K562 (cell line): ENCODE data around the gene PI16. TPM values are rescaled to one million over a fixed set of nuclear protein-coding genes. Genes with fewer than 3 reads are reported as not detected.

Source experiments
- FOSL1 ChIP-seq: fragments of 200-800 bp; sonication (Bioruptor generic); conservative IDR thresholded peaks from 2 replicates; pipeline ENCODE4 v1.6.1; 2016; ENCODE audit warnings: missing genetic modification characterization, missing compliant biosample characterization
- HDAC2 ChIP-seq: fragments of 450-650 bp; IDR thresholded peaks from 2 replicates; pipeline ENCODE4 v1.6.1; 2016; ENCODE audit warnings: mild to moderate bottlenecking
- KDM1A ChIP-seq, 2 experiments: fragments of 450-650 bp; IDR thresholded peaks; 2 replicates each; pipeline ENCODE4 v1.6.1; 2016; ENCODE audit warnings: mild to moderate bottlenecking in 2 of 2
- NFE2 ChIP-seq: IDR thresholded peaks from 2 replicates; pipeline ENCODE4 v1.6.1; 2014; ENCODE audit warnings: antibody characterized with exemption, low read depth
- PKNOX1 ChIP-seq: fragments of 450-650 bp; IDR thresholded peaks from 2 replicates; pipeline ENCODE4 v1.6.1; 2016
- ZBTB5 ChIP-seq: fragments of 450-650 bp; IDR thresholded peaks from 2 replicates; pipeline ENCODE4 v1.6.1; 2017; ENCODE audit warnings: antibody characterized with exemption
- ZNF586 ChIP-seq: fragments of 450-650 bp; formaldehyde crosslinking; conservative IDR thresholded peaks from 2 replicates; pipeline ENCODE4 v1.4.0; 2020; ENCODE audit warnings: mild to moderate bottlenecking, moderate library complexity
- ZZZ3 ChIP-seq: fragments of 450-650 bp; IDR thresholded peaks from 2 replicates; pipeline ENCODE4 v1.6.1; 2016; ENCODE audit warnings: antibody characterized with exemption, mild to moderate bottlenecking, moderate library complexity
- polyA plus RNA-seq, 8 experiments: library from polyadenylated mRNA; depleted of rRNA in 4 of 8; stranded (reverse) in 5 of 8; unstranded in 3 of 8; fragments of >200 nt; fragmentation: Nextera tagmentation in 2 of 8; fragmentation: Illumina TruSeq in 1 of 8; extraction: Ambion mirVana in 2 of 8; extraction: Trizol in 1 of 8; gene quantifications; 2 replicates each; pipeline versions ENCODE4 v1.2.1 to v1.2.3, GENCODE V29; 2011 to 2014; ENCODE audit warnings: inconsistent platforms in 1 of 8, missing spikeins in 1 of 8
- total RNA-seq, 7 experiments: library from RNA; depleted of rRNA in 6 of 7; stranded (reverse); fragments of >200 nt in 6 of 7; fragmentation: Illumina TruSeq in 2 of 7; extraction: Trizol in 2 of 7; gene quantifications; 2 replicates each; pipeline versions ENCODE4 v1.2.1 to v1.2.3, GENCODE V29; 2011 to 2021; ENCODE audit warnings: low replicate concordance in 1 of 7

PI16 gene
- total and polyA plus RNA-seq, 9 of the 15 experiments (the other 6 are each of a cell fraction or from before 2014, with no cell fraction given): 0.06 to 0.18 TPM; not detected in 7

GRCh38 chr6:36927691-36928546 is 26.6 kb upstream of the PI16 start (continued):
- TF ChIP-seq PKNOX1 (no peak), HDAC2 (no peak), ZBTB5 (no peak), NFE2 (no peak), ZZZ3 (no peak), ZNF586 (no peak), KDM1A (IDR thresholded peaks at IDR 0.05) (no peak), FOSL1 (no peak)
